Tibial artery (tissue), 4 donors: ENCODE data around the gene GID8.

Experiments
- DNase-seq, 2 donors: peaks; one replicate each; pipeline ENCODE4 v3.0.0-alpha.2; 2019
- H3K27ac ChIP-seq, 2 donors: fragments of 200-600 bp; sonication (generic) in 1 of 2; 1 replicate in 1 of 2; 2 replicates in 1 of 2; pipeline ENCODE4 v1.5.1; 2018 to 2019; ENCODE audit warnings: mild to moderate bottlenecking in 1 of 2
- H3K27me3 ChIP-seq, 2 donors: fragments of 200-600 bp; sonication (generic) in 1 of 2; one replicate each; pipeline versions ENCODE4 v1.5.1 to v1.6.0; 2016 to 2019
- H3K36me3 ChIP-seq, 3 donors: fragments of 200-600 bp; sonication (generic) in 2 of 3; one replicate each; pipeline ENCODE4 v1.5.1; 2016 to 2019; ENCODE audit warnings: mild to moderate bottlenecking in 2 of 3
- H3K4me1 ChIP-seq, 4 donors: fragments of 200-600 bp; sonication (generic) in 2 of 4; 1 replicate in 3 of 4; 2 replicates in 1 of 4; pipeline ENCODE4 v1.5.1; 2016 to 2019
- H3K4me3 ChIP-seq, 2 donors: fragments of 200-600 bp; sonication (generic) in 1 of 2; 1 replicate in 1 of 2; 2 replicates in 1 of 2; pipeline ENCODE4 v1.5.1; 2018 to 2019; ENCODE audit warnings: mild to moderate bottlenecking in 2 of 2
- H3K9me3 ChIP-seq, 3 donors: fragments of 200-600 bp; sonication (generic) in 1 of 3; one replicate each; pipeline ENCODE4 v1.5.1; 2016 to 2019
- CTCF ChIP-seq, 2 experiments: fragments of 200-600 bp in 1 of 2; fragments of 450-650 bp in 1 of 2; IDR thresholded peaks; one replicate each; pipeline ENCODE4 v1.5.1; 2017 to 2019; ENCODE audit warnings: antibody characterized with exemption in 2 of 2, mild to moderate bottlenecking in 1 of 2, moderate library complexity in 1 of 2
- intact Hi-C: fragments of 100-400 bp; cut with DNase I; formaldehyde crosslinking; loops from one replicate; pipeline ENCODE4 v1.15.0; 2023; ENCODE audit warnings: low total_unique reads

The GID8 gene

GRCh38 chr20:62993856-62994494 lies 56.0 kb downstream of the GID8 start:
- Histone ChIP-seq H3K4me3 (no peak overlapping the region), H3K36me3 (no peaks in the 10 kb centered on the region), H3K27me3 (peaks cover 0 to 73% of the 10 kb centered on the region in 2 donors), H3K9me3 (no peaks in the 10 kb centered on the region), H3K27ac (no peak overlapping the region), H3K4me1 (no peaks in the 10 kb centered on the region)
- intact Hi-C loops: no loop called here
- no peak for DNase-seq
- TF ChIP-seq CTCF (IDR thresholded peaks at IDR 0.05): no peak

GRCh38 chr20:62994869-62995281 lies 56.9 kb downstream of the GID8 start:
- no peak overlapping the region for H3K27ac ChIP-seq

GRCh38 chr20:62995481-62995880 lies 57.5 kb downstream of the GID8 start:
- H3K27me3 ChIP-seq: peaks cover 0 to 82% of the 10 kb centered on the region in 2 donors
- TF ChIP-seq CTCF (IDR thresholded peaks at IDR 0.05): no peak
- no peak for DNase-seq
- no peaks in the 10 kb centered on the region for H3K36me3 ChIP-seq
- H3K9me3 ChIP-seq: no peaks in the 10 kb centered on the region
- intact Hi-C loops: no loop called here
- no peaks in the 10 kb centered on the region for H3K4me1 ChIP-seq
- H3K27ac ChIP-seq: no peak overlapping the region
- no peak overlapping the region for H3K4me3 ChIP-seq

More at GRCh38 chr20:62994869-62995281, 56.9 kb downstream of the GID8 start:
- no peaks in the 10 kb centered on the region for H3K4me1 ChIP-seq
- no peak overlapping the region for H3K4me3 ChIP-seq
- no peaks in the 10 kb centered on the region for H3K9me3 ChIP-seq
- H3K36me3 ChIP-seq: no peaks in the 10 kb centered on the region
- intact Hi-C loops: no loop called here
- peaks cover 0 to 82% of the 10 kb centered on the region in 2 donors for H3K27me3 ChIP-seq
- no peak for DNase-seq
- no peak for TF ChIP-seq CTCF (IDR thresholded peaks at IDR 0.05)

- no peaks in the 10 kb centered on the region for H3K4me1 ChIP-seq
- H3K27ac ChIP-seq: no peak overlapping the region
- intact Hi-C loops: no loop called here
- no peak overlapping the region for H3K4me3 ChIP-seq
- H3K36me3 ChIP-seq: no peaks in the 10 kb centered on the region
- no peaks in the 10 kb centered on the region for H3K9me3 ChIP-seq
- DNase-seq: no peak
- no peak for TF ChIP-seq CTCF (IDR thresholded peaks at IDR 0.05)
- H3K27me3 ChIP-seq: peaks cover 0 to 79% of the 10 kb centered on the region in 2 donors
Observed at GRCh38 chr20:62995898-62996595, 58.1 kb downstream of the GID8 start.

GRCh38 chr20:62996596-62996982 lies 58.6 kb downstream of the GID8 start:
- no peak for DNase-seq
- Histone ChIP-seq H3K4me3 (no peak overlapping the region), H3K36me3 (no peaks in the 10 kb centered on the region), H3K9me3 (no peaks in the 10 kb centered on the region), H3K4me1 (no peaks in the 10 kb centered on the region), H3K27ac (no peak overlapping the region), H3K27me3 (peaks cover 0 to 79% of the 10 kb centered on the region in 2 donors)
- TF ChIP-seq CTCF (IDR thresholded peaks at IDR 0.05): no peak
- intact Hi-C loops: no loop called here
